Peyer's patch (tissue), 4 donors: Measurements from ENCODE around the gene PKDCC. TPM values are rescaled to one million over a fixed set of nuclear protein-coding genes. Genes with fewer than 3 reads are reported as not detected.
"Not testable (repeated sequence)": the region's sequence is repeated elsewhere in the genome, so short reads cannot be mapped to it uniquely, and the experiment has no call there.

Experiments
- DNase-seq, 3 donors: peaks; one replicate each; pipeline ENCODE4 v3.0.0-alpha.2; 2017 to 2019
- H3K27ac ChIP-seq, 4 donors: fragments of 200-600 bp; sonication (generic); one replicate each; pipeline ENCODE4 v1.5.1; 2016 to 2019
- H3K27me3 ChIP-seq, 2 donors: fragments of 200-600 bp; sonication (generic); one replicate each; pipeline ENCODE4 v1.5.1; 2019
- H3K36me3 ChIP-seq, 3 donors: fragments of 200-600 bp; sonication (generic); one replicate each; pipeline ENCODE4 v1.5.1; 2016 to 2019
- H3K4me1 ChIP-seq, 4 donors: fragments of 200-600 bp; sonication (generic); one replicate each; pipeline ENCODE4 v1.5.1; 2016 to 2019
- H3K4me3 ChIP-seq, 4 donors: fragments of 200-600 bp; sonication (generic); 1 replicate in 3 of 4; 2 replicates in 1 of 4; pipeline ENCODE4 v1.5.1; 2016 to 2019; ENCODE audit warnings: mild to moderate bottlenecking in 1 of 4
- H3K9me3 ChIP-seq, 4 donors: fragments of 200-600 bp; sonication (generic); one replicate each; pipeline ENCODE4 v1.5.1; 2016 to 2019; ENCODE audit warnings: mild to moderate bottlenecking in 1 of 4
- CTCF ChIP-seq, 6 experiments: fragments of 450-650 bp in 4 of 6; fragments of 200-600 bp in 2 of 6; sonication (generic) in 1 of 6; IDR thresholded peaks; one replicate each; pipeline ENCODE4 v1.5.1; 2017 to 2019; ENCODE audit warnings: antibody characterized with exemption in 6 of 6, mild to moderate bottlenecking in 3 of 6, moderate library complexity in 1 of 6
- POLR2A ChIP-seq, 2 donors: fragments of 450-650 bp; IDR thresholded peaks; one replicate each; pipeline ENCODE4 v1.5.1; 2017; ENCODE audit warnings: antibody characterized with exemption in 2 of 2, mild to moderate bottlenecking in 2 of 2, moderate library complexity in 2 of 2
- total RNA-seq, 4 donors: library from RNA; depleted of rRNA; stranded (reverse); fragments of >200 nt; gene quantifications; one replicate each; pipeline ENCODE4 v1.1.0, GENCODE V29; 2016

The PKDCC gene
- total RNA-seq, 4 donors from 2014 or later, result 113 to 210 (median 157) TPM

DNA sequence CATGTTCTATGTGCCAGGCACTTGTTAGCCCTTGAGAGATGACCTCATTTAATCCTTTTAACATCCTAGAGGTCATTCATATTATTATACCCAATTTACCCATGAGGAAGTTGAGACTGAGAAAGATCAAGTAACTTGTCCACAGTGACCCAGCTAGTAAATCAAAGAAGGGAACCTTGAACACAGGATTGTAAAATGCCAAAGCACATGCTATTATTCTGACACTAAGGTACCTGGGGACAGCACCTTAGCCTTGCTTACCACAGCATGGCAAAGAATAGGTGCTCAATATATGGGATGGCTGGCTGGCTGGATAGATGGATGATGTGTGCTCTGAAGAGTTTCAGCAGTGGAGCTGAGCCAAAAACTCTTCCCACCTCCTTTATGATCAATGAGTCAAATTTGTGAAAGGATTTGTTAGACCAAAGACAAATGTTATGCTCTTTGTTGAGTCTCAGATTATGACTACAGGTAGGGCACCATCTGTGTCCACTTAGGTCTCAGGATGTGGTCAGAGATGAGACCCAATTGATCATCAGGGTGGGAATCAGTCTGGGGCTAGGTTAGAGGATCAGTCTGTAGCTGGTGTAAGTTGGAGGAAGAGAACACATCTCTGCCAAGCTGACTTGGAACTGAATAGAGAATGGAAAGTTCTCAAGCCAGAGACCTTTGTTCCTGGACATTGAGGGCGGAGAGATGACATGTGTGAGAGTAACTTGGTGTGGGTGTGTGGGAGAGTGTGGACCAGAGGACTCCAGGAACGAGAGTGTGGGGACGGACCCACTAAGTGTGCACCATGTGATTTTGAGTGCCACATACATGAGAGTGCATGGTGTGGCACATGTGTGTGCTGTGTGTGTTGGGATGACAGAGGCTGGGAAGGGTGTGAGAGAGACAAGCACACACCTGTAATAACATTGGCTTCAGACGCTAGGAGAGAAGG, 16.3 kb upstream of the PKDCC start:
- Histone ChIP-seq H3K4me3 (no peak overlapping the region), H3K27me3 (no peaks in the 10 kb centered on the region), H3K36me3 (no peaks in the 10 kb centered on the region), H3K9me3 (no peaks in the 10 kb centered on the region), H3K4me1 (peaks cover 0 to 3% (median 0%) of the 10 kb centered on the region in 4 donors), H3K27ac (no peak overlapping the region)
- no peak for DNase-seq
- TF ChIP-seq POLR2A (IDR thresholded peaks at IDR 0.05), result no peak
- TF ChIP-seq CTCF (IDR thresholded peaks at IDR 0.05), result no peak

DNA sequence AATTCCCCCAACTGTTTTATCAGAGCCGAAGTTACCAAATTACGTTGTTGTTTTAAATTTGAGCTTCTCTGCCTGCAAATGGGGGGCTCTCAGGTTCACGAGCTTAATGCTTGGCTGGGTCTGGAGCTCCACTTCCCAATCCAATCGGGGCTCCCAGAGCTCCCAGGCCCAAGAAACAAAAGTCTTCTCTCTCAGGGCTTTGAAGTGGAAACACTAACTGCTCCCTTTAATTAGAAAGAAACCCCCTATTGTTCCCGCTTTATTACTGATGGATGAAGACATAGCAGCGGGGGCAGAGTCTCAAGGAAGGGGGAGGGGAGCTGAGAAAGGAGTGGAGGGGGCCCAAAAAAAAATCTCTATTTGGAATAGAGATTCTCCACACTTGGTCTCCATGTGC, 15.6 kb upstream of the PKDCC start:
- TF ChIP-seq POLR2A (IDR thresholded peaks at IDR 0.05) (no peak), CTCF (IDR thresholded peaks at IDR 0.05) (no peak)
- Histone ChIP-seq H3K4me3 (no peak overlapping the region), H3K36me3 (no peaks in the 10 kb centered on the region), H3K27ac (no peak overlapping the region), H3K4me1 (peaks cover 0 to 3% (median 0%) of the 10 kb centered on the region in 4 donors), H3K9me3 (no peaks in the 10 kb centered on the region), H3K27me3 (no peaks in the 10 kb centered on the region)
- DNase-seq, result no peak

DNA sequence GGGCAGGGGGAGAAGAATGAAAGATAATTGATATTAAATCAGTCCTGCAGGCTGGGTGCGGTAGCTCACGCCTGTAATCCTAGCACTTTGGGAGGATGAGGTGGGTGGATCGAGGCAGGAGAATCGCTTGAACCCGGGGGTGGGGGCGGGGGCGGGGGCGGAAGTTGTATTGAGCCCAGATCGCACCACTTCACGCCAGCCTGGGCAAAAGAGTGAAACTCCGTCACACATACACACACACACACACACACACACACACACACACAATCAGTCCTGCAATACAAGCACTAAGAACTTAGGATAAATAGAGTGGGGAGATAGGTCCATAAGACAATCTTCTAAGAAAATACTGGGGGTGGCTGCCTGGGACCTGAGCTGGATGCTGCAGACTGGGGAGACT, 15.1 kb upstream of the PKDCC start:
- H3K4me1 ChIP-seq, result peaks cover 0 to 3% (median 0%) of the 10 kb centered on the region in 4 donors
- TF ChIP-seq POLR2A (IDR thresholded peaks at IDR 0.05), result no peak
- no peak for TF ChIP-seq CTCF (IDR thresholded peaks at IDR 0.05)
- no peak overlapping the region for H3K27ac ChIP-seq
- DNase-seq, result no peak
- H3K36me3 ChIP-seq, result no peaks in the 10 kb centered on the region
- no peaks in the 10 kb centered on the region for H3K27me3 ChIP-seq
- H3K4me3 ChIP-seq, result no peak overlapping the region
- no peaks in the 10 kb centered on the region for H3K9me3 ChIP-seq

DNA sequence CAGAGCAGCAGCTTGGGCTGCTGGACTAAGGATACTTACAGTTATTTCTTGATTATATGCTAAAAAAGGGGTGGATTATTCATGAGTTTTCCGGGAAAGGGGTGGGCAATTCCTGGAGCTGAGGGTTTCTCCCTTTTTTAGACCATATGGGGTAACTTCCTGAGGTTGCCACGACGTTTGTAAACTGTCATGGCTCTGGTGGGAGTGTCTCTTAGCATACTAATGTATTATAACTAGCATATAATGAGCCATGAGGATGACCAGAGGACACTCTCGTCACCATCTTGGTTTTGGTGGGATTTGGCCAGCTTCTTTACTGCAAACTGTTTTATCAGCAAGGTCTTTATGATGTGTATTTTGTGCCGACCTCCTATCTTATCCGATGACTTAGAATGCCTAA, 13.7 kb upstream of the PKDCC start:
- not testable (repeated sequence) for DNase-seq, H3K27ac ChIP-seq, H3K4me3 ChIP-seq, H3K27me3 ChIP-seq, H3K36me3 ChIP-seq, H3K4me1 ChIP-seq, H3K9me3 ChIP-seq

DNA sequence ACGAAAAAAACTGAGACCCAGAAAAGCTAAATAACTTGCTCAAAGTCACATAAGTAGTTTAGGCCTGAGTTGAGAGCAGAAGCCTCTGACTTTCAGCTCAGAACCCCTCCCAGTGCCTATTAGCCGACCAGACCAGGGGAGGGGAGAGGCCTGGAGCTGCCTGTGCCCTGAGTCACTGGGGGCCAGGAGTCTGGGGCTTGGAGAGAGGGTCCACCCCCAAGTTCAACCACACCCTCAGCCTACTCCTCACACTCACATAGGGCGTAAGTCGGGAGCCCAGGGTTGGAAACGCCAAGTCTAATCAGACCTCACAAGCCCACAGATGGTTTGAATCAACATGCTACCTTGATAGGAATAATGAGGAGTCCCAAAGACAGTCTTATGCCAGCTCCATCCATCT, 12.6 kb upstream of the PKDCC start:
- TF ChIP-seq POLR2A (IDR thresholded peaks at IDR 0.05) (no peak), CTCF (IDR thresholded peaks at IDR 0.05) (no peak)
- Histone ChIP-seq H3K4me1 (no peaks in the 10 kb centered on the region), H3K27ac (no peak overlapping the region), H3K27me3 (no peaks in the 10 kb centered on the region), H3K4me3 (no peak overlapping the region), H3K9me3 (no peaks in the 10 kb centered on the region), H3K36me3 (no peaks in the 10 kb centered on the region)
- no peak for DNase-seq

DNA sequence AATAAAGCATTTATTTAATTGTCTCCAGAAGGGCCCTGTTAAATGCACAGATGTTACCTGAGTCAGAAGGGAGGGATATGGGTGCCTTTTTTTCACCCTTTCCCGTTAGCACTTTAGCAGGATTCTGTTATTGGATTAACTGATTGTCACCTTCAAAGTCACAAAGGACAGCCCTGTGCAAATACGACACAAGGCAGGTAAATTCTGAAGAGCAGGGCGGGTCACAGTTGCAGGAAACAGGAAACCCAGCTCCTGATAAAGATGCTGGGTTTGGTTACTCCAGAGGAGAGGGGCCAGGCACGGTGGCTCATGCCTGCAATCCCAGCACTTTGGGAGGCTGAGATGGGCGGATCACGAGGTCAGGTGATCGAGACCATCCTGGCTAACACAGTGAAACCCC, 11.4 kb upstream of the PKDCC start:
- H3K4me3 ChIP-seq, result no peak overlapping the region
- H3K4me1 ChIP-seq, result no peaks in the 10 kb centered on the region
- DNase-seq, result no peak
- H3K36me3 ChIP-seq, result no peaks in the 10 kb centered on the region
- H3K27me3 ChIP-seq, result no peaks in the 10 kb centered on the region
- no peak overlapping the region for H3K27ac ChIP-seq
- no peak for TF ChIP-seq CTCF (IDR thresholded peaks at IDR 0.05)
- TF ChIP-seq POLR2A (IDR thresholded peaks at IDR 0.05), result no peak
- no peaks in the 10 kb centered on the region for H3K9me3 ChIP-seq
